Activated naive CD4-positive, alpha-beta T cell treated with anti-CD3 and anti-CD28 coated beads, Interleukin-2, amount 50 U/mL, for 72 hours (primary cell): ENCODE results near the gene KRT86. TPM values are rescaled to one million over a fixed set of nuclear protein-coding genes. Genes with fewer than 3 reads are reported as not detected.
"Not testable (repeated sequence)": the region's sequence is repeated elsewhere in the genome, so short reads cannot be mapped to it uniquely, and the experiment has no call there.

ENCODE experiments used
- ATAC-seq, 2 donors: fragments of 150-1000 bp; cut with Tn5 transposase; 2 replicates each; pipeline ENCODE4 v1.10.0; 2021; ENCODE audit warnings: mild to moderate bottlenecking in 2 of 2, moderate library complexity in 2 of 2
- DNase-seq, 2 donors: peaks; one replicate each; pipeline ENCODE4 v3.0.0; 2021 to 2022; ENCODE audit warnings: low spot score in 2 of 2
- H3K27ac Mint-ChIP-seq, 2 donors: one replicate each; pipeline ENCODE4 v1.8.0; 2022; ENCODE audit warnings: mild to moderate bottlenecking in 2 of 2, mixed read lengths in 2 of 2
- H3K36me3 Mint-ChIP-seq, 2 donors: one replicate each; pipeline ENCODE4 v1.8.0; 2022; ENCODE audit warnings: mixed read lengths in 2 of 2
- H3K9me3 Mint-ChIP-seq, 2 donors: one replicate each; pipeline ENCODE4 v1.8.0; 2022; ENCODE audit warnings: mixed read lengths in 2 of 2
- total RNA-seq, 2 donors: library from RNA; stranded (reverse); gene quantifications; one replicate each; pipeline ENCODE4 v1.2.3, GENCODE V29; 2022

The KRT86 gene
- total RNA-seq, 2 donors from 2014 or later = 0.37 TPM; not detected in 1

GRCh38 chr12:52246720-52247621 lies 27.5 kb upstream of the KRT86 start:
- H3K36me3 Mint-ChIP-seq = peaks cover 0 to 16% of the 10 kb centered on the region in 2 donors
- H3K9me3 Mint-ChIP-seq = no peaks in the 10 kb centered on the region
- no peak for DNase-seq
- ATAC-seq = no peak
- peak overlapping the region in 1 of 2 donors; percentile 83 for H3K27ac Mint-ChIP-seq

GRCh38 chr12:52247622-52248540 lies 26.6 kb upstream of the KRT86 start:
- peak overlapping the region in 1 of 2 donors; percentile 50 for H3K27ac Mint-ChIP-seq
- no peak for ATAC-seq

GRCh38 chr12:52248541-52249461 lies 25.6 kb upstream of the KRT86 start:
- Mint-ChIP-seq H3K9me3 (no peaks in the 10 kb centered on the region), H3K27ac (no peak overlapping the region), H3K36me3 (peaks cover 0 to 13% of the 10 kb centered on the region in 2 donors)
- no peak for ATAC-seq
- DNase-seq = no peak

More at GRCh38 chr12:52247622-52248540, 26.6 kb upstream of the KRT86 start:
- no peaks in the 10 kb centered on the region for H3K9me3 Mint-ChIP-seq
- H3K36me3 Mint-ChIP-seq = peaks cover 0 to 16% of the 10 kb centered on the region in 2 donors
- no peak for DNase-seq

GRCh38 chr12:52249511-52250047 lies 24.9 kb upstream of the KRT86 start:
- peak overlapping the region in 1 of 2 donors; percentile 91 for H3K27ac Mint-ChIP-seq
- ATAC-seq = no peak
- DNase-seq = no peak
- no peaks in the 10 kb centered on the region for H3K9me3 Mint-ChIP-seq
- H3K36me3 Mint-ChIP-seq = peaks cover 0 to 6% of the 10 kb centered on the region in 2 donors

- Mint-ChIP-seq H3K36me3 (peaks cover 0 to 6% of the 10 kb centered on the region in 2 donors), H3K27ac (no peak overlapping the region), H3K9me3 (no peaks in the 10 kb centered on the region)
- ATAC-seq = no peak
- DNase-seq = no peak
Observed at GRCh38 chr12:52250048-52250990, 24.1 kb upstream of the KRT86 start.

- DNase-seq = no peak
- H3K9me3 Mint-ChIP-seq = no peaks in the 10 kb centered on the region
- ATAC-seq = peak; percentile 47 to 77
- peaks cover 0 to 6% of the 10 kb centered on the region in 2 donors for H3K36me3 Mint-ChIP-seq
- H3K27ac Mint-ChIP-seq = no peak overlapping the region
Observed at GRCh38 chr12:52251367-52252051, 22.9 kb upstream of the KRT86 start.

GRCh38 chr12:52252175-52252615 lies 22.2 kb upstream of the KRT86 start:
- H3K9me3 Mint-ChIP-seq, H3K36me3 Mint-ChIP-seq, H3K27ac Mint-ChIP-seq: not testable (repeated sequence)
- DNase-seq = peak in 1 of 2 donors; percentile 46
- ATAC-seq = peak in 1 of 2 donors; percentile 32

GRCh38 chr12:52252728-52253343 lies 21.6 kb upstream of the KRT86 start:
- Mint-ChIP-seq H3K27ac (no peak overlapping the region), H3K36me3 (peaks cover 0 to 6% of the 10 kb centered on the region in 2 donors), H3K9me3 (no peaks in the 10 kb centered on the region)
- peak in 1 of 2 donors; percentile 49 for DNase-seq
- no peak for ATAC-seq

GRCh38 chr12:52253391-52254179 lies 20.9 kb upstream of the KRT86 start:
- peaks cover 0 to 6% of the 10 kb centered on the region in 2 donors for H3K36me3 Mint-ChIP-seq
- ATAC-seq (no peak), DNase-seq (peak in 1 of 2 donors; percentile 47)
- no peaks in the 10 kb centered on the region for H3K9me3 Mint-ChIP-seq
- H3K27ac Mint-ChIP-seq = no peak overlapping the region

- Mint-ChIP-seq H3K36me3 (peaks cover 4 to 6% of the 10 kb centered on the region in 2 donors), H3K9me3 (no peaks in the 10 kb centered on the region), H3K27ac (no peak overlapping the region)
- DNase-seq (no peak), ATAC-seq (no peak)
Observed at GRCh38 chr12:52254180-52254964, 20.1 kb upstream of the KRT86 start.

GRCh38 chr12:52254965-52255751 lies 19.3 kb upstream of the KRT86 start:
- Mint-ChIP-seq H3K27ac (no peak overlapping the region), H3K9me3 (no peaks in the 10 kb centered on the region), H3K36me3 (peaks cover 0 to 6% of the 10 kb centered on the region in 2 donors)
- DNase-seq = no peak
- ATAC-seq = no peak
